SK-N-SH (cell line): ENCODE measurements around the gene UNC45A. TPM values are rescaled to one million over a fixed set of nuclear protein-coding genes. Genes with fewer than 3 reads are reported as not detected.

Source experiments
- CTCF ChIA-PET: fragments of 300-600, 350-600 bp; formaldehyde crosslinking; extraction: SDS; loops from one replicate; lab custom pipeline; 2021; lab: Yijun Ruan, JAX
- POLR2A ChIA-PET: fragments of 350-600 bp; sonication (Branson Sonifier 250); formaldehyde crosslinking; extraction: SDS; loops from one replicate; lab custom pipeline; 2020; ENCODE audit warnings: antibody characterized with exemption, inconsistent platforms; lab: Yijun Ruan, JAX
- DNase-seq: peaks from one replicate; pipeline ENCODE4 v3.0.0; 2012
- H2AFZ ChIP-seq: fragments of 200-600 bp; sonication (generic); 2 replicates; pipeline ENCODE4 v1.8.1; 2016; ENCODE audit warnings: antibody characterized with exemption, mild to moderate bottlenecking, low read depth
- H3F3A ChIP-seq: fragments of 200-600 bp; sonication (generic); replicated peaks from 2 replicates; pipeline ENCODE3; 2016; ENCODE audit warnings: antibody characterized with exemption, mild to moderate bottlenecking; ENCODE audit not compliant: insufficient read depth
- H3K27ac ChIP-seq, 2 experiments: fragments of 200-500 bp in 1 of 2; fragments of 200-600 bp in 1 of 2; sonication (Bioruptor generic) in 1 of 2; sonication (generic), shearing (Covaris generic) in 1 of 2; 2 replicates each; pipeline versions ENCODE4 v1.5.1 to v1.6.1; 2014 to 2016; ENCODE audit warnings: low read depth in 2 of 2, inconsistent platforms in 1 of 2, low read length in 1 of 2, mild to moderate bottlenecking in 1 of 2, mixed read lengths in 1 of 2
- H3K27me3 ChIP-seq: fragments of 200-600 bp; sonication (generic), shearing (Covaris generic); 2 replicates; pipeline ENCODE4 v1.6.1; 2016; ENCODE audit warnings: mixed run types; ENCODE audit not compliant: insufficient read depth
- H3K36me3 ChIP-seq, 2 experiments: fragments of 200-500 bp in 1 of 2; fragments of 200-600 bp in 1 of 2; sonication (Bioruptor generic) in 1 of 2; sonication (generic) in 1 of 2; replicated peaks in 1 of 2; 2 replicates each; pipeline versions ENCODE3 to v1.5.1; 2014 to 2016; ENCODE audit warnings: low read length in 1 of 2, mild to moderate bottlenecking in 1 of 2; ENCODE audit not compliant: insufficient read depth in 2 of 2, control insufficient read depth in 1 of 2
- H3K4me1 ChIP-seq, 2 experiments: fragments of 200-500 bp in 1 of 2; fragments of 200-600 bp in 1 of 2; sonication (Bioruptor generic) in 1 of 2; sonication (generic), shearing (Covaris generic) in 1 of 2; 2 replicates each; pipeline versions ENCODE4 v1.5.1 to v1.6.1; 2014 to 2016; ENCODE audit warnings: low read depth in 1 of 2, low read length in 1 of 2, mixed run types in 1 of 2; ENCODE audit not compliant: insufficient read depth in 2 of 2, control insufficient read depth in 1 of 2
- H3K4me2 ChIP-seq: fragments of 200-600 bp; sonication (generic), shearing (Covaris generic); 2 replicates; pipeline ENCODE4 v1.6.1; 2017; ENCODE audit warnings: mixed run types
- H3K4me3 ChIP-seq, 2 experiments: fragments of 200-500 bp in 1 of 2; fragments of 200-600 bp in 1 of 2; sonication (Bioruptor generic) in 1 of 2; sonication (generic), shearing (Covaris generic) in 1 of 2; 2 replicates each; pipeline versions ENCODE4 v1.5.1 to v1.8.1; 2014 to 2016; ENCODE audit warnings: low read depth in 2 of 2, inconsistent platforms in 1 of 2, low read length in 1 of 2, mild to moderate bottlenecking in 1 of 2, mixed read lengths in 1 of 2, moderate library complexity in 1 of 2
- H3K79me2 ChIP-seq: fragments of 200-600 bp; sonication (generic); 2 replicates; pipeline ENCODE4 v1.8.1; 2017; ENCODE audit warnings: mild to moderate bottlenecking; ENCODE audit not compliant: insufficient read depth
- H3K9ac ChIP-seq: fragments of 200-600 bp; sonication (generic); 2 replicates; pipeline ENCODE4 v1.6.1; 2017; ENCODE audit warnings: mixed run types
- H3K9me2 ChIP-seq: fragments of 200-600 bp; sonication (generic); 2 replicates; pipeline ENCODE4 v1.6.1; 2017; ENCODE audit warnings: mixed run types
- H3K9me3 ChIP-seq: fragments of 200-600 bp; sonication (generic); 2 replicates; pipeline ENCODE4 v1.6.1; 2017; ENCODE audit warnings: mixed run types, mild to moderate bottlenecking, moderate library complexity
- H4K20me1 ChIP-seq: fragments of 200-600 bp; sonication (generic); 2 replicates; pipeline ENCODE4 v1.6.1; 2017; ENCODE audit warnings: mild to moderate bottlenecking, mixed run types; ENCODE audit not compliant: insufficient read depth
- CHD2 ChIP-seq: fragments of 150-350 bp; IDR thresholded peaks from 2 replicates; pipeline ENCODE4 v1.6.1; 2018; ENCODE audit warnings: low read length; ENCODE audit not compliant: partially characterized antibody
- CTCF ChIP-seq: fragments of 200-600 bp; sonication (generic); IDR thresholded peaks from 2 replicates; pipeline ENCODE4 v1.6.1; 2017; ENCODE audit warnings: antibody characterized with exemption, mild to moderate bottlenecking, moderate library complexity
- EP300 ChIP-seq, 2 experiments: IDR thresholded peaks; 2 replicates each; pipeline versions ENCODE4 v1.4.0 to v1.6.1; 2012; ENCODE audit warnings: borderline replicate concordance in 1 of 2, low read depth in 1 of 2, low read length in 1 of 2
- FOXJ3 ChIP-seq: sonication (generic); formaldehyde crosslinking; IDR thresholded peaks from 2 replicates; pipeline ENCODE4 v1.5.1; 2020; ENCODE audit warnings: mild to moderate bottlenecking, missing genetic modification reagents
- IRF3 ChIP-seq: fragments of 150-350 bp; IDR thresholded peaks from 2 replicates; pipeline ENCODE4 v1.6.1; 2016; ENCODE audit warnings: mild to moderate bottlenecking, low read depth, low read length
- JUND ChIP-seq: IDR thresholded peaks from 2 replicates; pipeline ENCODE4 v1.4.0; 2012
- MEF2A ChIP-seq: IDR thresholded peaks from 2 replicates; pipeline ENCODE4 v1.4.0; 2012; ENCODE audit warnings: low read depth, borderline replicate concordance
- MXI1 ChIP-seq: IDR thresholded peaks from 2 replicates; pipeline ENCODE4 v1.6.1; 2012; ENCODE audit warnings: mild to moderate bottlenecking, low read depth, low read length, improper control_type of control experiment
- NRF1 ChIP-seq: IDR thresholded peaks from 2 replicates; pipeline ENCODE4 v1.6.1; 2012; ENCODE audit warnings: low read depth, mild to moderate bottlenecking, low read length
- PBX3 ChIP-seq: IDR thresholded peaks from 2 replicates; pipeline ENCODE4; 2012
- POLR2AphosphoS5 ChIP-seq: IDR thresholded peaks from 2 replicates; pipeline ENCODE4 v1.6.1; 2012; ENCODE audit warnings: low read depth, low read length
- RFX5 ChIP-seq: IDR thresholded peaks from 2 replicates; pipeline ENCODE4 v1.6.1; 2012; ENCODE audit warnings: mild to moderate bottlenecking, improper control_type of control experiment, low read length
- RXRA ChIP-seq: IDR thresholded peaks from 2 replicates; pipeline ENCODE4 v1.4.0; 2012; ENCODE audit warnings: low read depth, mild to moderate bottlenecking, borderline replicate concordance
- TAF1 ChIP-seq: IDR thresholded peaks from 2 replicates; pipeline ENCODE4 v1.6.1; 2012; ENCODE audit warnings: low read depth, mild to moderate bottlenecking, low read length, moderate library complexity, borderline replicate concordance
- TCF12 ChIP-seq: IDR thresholded peaks from 2 replicates; pipeline ENCODE4 v1.4.0; 2012
- YY1 ChIP-seq: IDR thresholded peaks from 2 replicates; pipeline ENCODE4 v1.4.0; 2012; ENCODE audit warnings: low read depth, mild to moderate bottlenecking
- WGBS: methylation state at CpG from one replicate; pipeline ENCODE4 v1.1.6; 2017; ENCODE audit warnings: low lambda C conversion rate; 5-methylcytosine and 5-hydroxymethylcytosine counted together
- polyA plus RNA-seq, 3 experiments: library from polyadenylated mRNA; depleted of rRNA; stranded (reverse); fragments of >200 nt; gene quantifications; 2 replicates each; pipeline ENCODE4 v1.2.3, GENCODE V29; 2012
- TF ChIP-seq, protein P1 (sequence below): IDR thresholded peaks from 2 replicates; pipeline ENCODE4 v1.4.0; 2012; ENCODE audit warnings: low read depth, borderline replicate concordance
- TF ChIP-seq, protein P2 (sequence below): IDR thresholded peaks from 2 replicates; pipeline ENCODE4 v1.4.0; 2012; ENCODE audit warnings: low read depth, borderline replicate concordance

The UNC45A gene
- polyA plus RNA-seq, 1 of the 3 experiments (the other 2 are of a cell fraction) = 85.1 TPM

DNA sequence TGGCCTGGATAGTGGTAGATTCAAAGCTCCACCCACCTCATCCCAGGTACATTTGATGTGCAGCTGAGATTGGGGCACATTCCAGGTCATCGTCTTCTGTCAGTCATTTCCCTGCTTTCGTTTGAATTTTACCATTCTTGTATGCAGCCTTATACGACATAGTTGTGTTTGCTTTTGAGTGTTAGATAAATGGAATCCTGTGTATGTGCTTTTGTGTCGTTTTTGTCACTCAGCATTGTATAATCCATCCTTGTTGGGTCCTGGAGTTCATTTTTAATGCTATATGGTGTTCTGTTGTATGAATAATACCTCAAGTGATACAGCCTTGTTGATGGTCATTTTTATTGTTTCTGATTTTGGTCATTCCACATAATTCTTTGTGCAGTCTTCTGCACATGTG lies 26.9 kb downstream of the UNC45A start:
- ChIA-PET POLR2A (no interaction called here), CTCF (interaction anchor here (1.5 to 10.8 kb wide), 2 partner anchors 17 to 90 kb away, joined by 5 to 186 read pairs; no protein-coding TSS in a partner anchor)
- TF ChIP-seq YY1 (no peak), CTCF (no peak), MXI1 (no peak), EP300 (IDR thresholded peaks at IDR 0.05; ENCODE audit: borderline replicate concordance in 1 of 2, low read depth in 1 of 2, low read length in 1 of 2) (no peak), IRF3 (no peak), NRF1 (no peak), POLR2AphosphoS5 (no peak), PBX3 (no peak), MEF2A (no peak), TAF1 (no peak), TCF12 (no peak), RFX5 (no peak), JUND (no peak), CHD2 (no peak), RXRA (no peak), FOXJ3 (CRISPR knock-in tag) (no peak)
- TF ChIP-seq, protein P1, sequence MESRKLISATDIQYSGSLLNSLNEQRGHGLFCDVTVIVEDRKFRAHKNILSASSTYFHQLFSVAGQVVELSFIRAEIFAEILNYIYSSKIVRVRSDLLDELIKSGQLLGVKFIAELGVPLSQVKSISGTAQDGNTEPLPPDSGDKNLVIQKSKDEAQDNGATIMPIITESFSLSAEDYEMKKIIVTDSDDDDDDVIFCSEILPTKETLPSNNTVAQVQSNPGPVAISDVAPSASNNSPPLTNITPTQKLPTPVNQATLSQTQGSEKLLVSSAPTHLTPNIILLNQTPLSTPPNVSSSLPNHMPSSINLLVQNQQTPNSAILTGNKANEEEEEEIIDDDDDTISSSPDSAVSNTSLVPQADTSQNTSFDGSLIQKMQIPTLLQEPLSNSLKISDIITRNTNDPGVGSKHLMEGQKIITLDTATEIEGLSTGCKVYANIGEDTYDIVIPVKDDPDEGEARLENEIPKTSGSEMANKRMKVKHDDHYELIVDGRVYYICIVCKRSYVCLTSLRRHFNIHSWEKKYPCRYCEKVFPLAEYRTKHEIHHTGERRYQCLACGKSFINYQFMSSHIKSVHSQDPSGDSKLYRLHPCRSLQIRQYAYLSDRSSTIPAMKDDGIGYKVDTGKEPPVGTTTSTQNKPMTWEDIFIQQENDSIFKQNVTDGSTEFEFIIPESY = no peak
- TF ChIP-seq, protein P2, sequence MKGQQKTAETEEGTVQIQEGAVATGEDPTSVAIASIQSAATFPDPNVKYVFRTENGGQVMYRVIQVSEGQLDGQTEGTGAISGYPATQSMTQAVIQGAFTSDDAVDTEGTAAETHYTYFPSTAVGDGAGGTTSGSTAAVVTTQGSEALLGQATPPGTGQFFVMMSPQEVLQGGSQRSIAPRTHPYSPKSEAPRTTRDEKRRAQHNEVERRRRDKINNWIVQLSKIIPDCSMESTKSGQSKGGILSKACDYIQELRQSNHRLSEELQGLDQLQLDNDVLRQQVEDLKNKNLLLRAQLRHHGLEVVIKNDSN = no peak
- no peak for DNase-seq
- Histone ChIP-seq H3K4me1 (peaks cover 0 to 10% of the 10 kb centered on the region in 2 experiments; a peak in 1 of 4 replicates), H3K27ac (no peak overlapping the region), H3K27me3 (no peaks in the 10 kb centered on the region), H2AFZ (no peak overlapping the region), H3K4me2 (no peak overlapping the region), H3K36me3 (peaks cover 21 to 40% of the 10 kb centered on the region in 2 experiments), H3K9me3 (no peaks in the 10 kb centered on the region), H3K4me3 (no peak overlapping the region), H3F3A (peaks cover 18% of the 10 kb centered on the region), H3K9ac (no peak overlapping the region), H4K20me1 (no peaks in the 10 kb centered on the region), H3K9me2 (no peaks in the 10 kb centered on the region), H3K79me2 (peaks cover 33% of the 10 kb centered on the region; the same call in 1 of the 2 replicates)
- 88% methylated on average over 4 of the region's 4 CpGs for WGBS
